GM21786 (cell line): ENCODE data around the gene RASSF5.

Experiments
- ATAC-seq: cut with Tn5 transposase; IDR thresholded peaks from one replicate; pipeline ENCODE4 v1.9.1; 2021; ENCODE audit not compliant: unreplicated experiment

Gene RASSF5

DNA sequence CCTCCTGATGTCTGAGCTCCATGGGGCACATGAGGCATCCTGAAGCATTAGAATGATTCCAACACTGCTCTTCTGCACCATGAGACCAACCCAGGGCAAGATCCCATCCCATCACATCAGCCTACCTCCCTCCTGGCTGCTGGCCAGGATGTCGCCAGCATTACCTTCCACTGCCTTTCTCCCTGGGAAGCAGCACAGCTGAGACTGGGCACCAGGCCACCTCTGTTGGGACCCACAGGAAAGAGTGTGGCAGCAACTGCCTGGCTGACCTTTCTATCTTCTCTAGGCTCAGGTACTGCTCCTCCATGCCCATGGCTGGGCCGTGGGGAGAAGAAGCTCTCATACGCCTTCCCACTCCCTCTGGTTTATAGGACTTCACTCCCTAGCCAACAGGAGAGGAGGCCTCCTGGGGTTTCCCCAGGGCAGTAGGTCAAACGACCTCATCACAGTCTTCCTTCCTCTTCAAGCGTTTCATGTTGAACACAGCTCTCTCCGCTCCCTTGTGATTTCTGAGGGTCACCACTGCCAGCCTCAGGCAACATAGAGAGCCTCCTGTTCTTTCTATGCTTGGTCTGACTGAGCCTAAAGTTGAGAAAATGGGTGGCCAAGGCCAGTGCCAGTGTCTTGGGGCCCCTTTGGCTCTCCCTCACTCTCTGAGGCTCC is 11.1 kb upstream of the RASSF5 start:
- peak; percentile 71 for ATAC-seq

DNA sequence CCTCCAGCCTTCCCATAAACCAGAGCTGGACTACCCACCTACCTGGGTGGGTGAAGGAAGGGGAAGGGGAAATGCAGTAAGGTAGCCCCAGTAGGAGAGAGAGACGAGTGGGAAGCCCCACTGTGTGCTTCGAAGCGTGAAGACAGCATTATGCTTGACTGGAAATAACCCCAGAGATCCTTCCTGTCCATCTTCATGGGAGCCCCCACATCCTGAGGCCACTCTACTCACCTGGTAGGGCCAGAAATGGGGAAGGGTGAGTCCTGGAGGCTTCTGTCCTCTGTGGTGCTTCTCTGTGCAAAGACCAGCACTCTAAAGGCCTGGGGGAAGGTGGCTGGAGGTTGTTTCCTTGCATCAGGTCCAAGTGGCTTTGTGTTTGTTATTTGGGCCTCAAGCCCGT is 10.0 kb upstream of the RASSF5 start:
- no peak for ATAC-seq

DNA sequence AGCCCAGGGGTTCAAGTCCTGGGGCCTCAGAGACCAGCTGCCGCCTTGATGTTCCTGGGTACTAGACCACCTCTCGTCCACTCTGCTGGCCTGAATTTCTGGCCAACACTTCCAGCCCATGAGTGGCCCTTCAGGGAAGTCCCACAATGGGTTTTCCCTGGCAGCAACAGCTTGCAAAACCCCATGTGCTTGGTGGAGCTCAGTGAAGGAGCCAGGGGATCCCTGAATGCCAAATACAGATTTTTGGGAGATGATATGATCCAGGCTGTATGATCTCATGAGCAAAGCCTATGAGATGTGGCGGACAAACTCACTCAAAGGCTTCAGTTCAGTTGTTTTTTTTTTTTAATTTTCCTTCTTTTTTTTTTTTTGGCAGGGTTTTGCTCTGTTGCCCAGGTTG is 9.6 kb upstream of the RASSF5 start:
- ATAC-seq: no peak

DNA sequence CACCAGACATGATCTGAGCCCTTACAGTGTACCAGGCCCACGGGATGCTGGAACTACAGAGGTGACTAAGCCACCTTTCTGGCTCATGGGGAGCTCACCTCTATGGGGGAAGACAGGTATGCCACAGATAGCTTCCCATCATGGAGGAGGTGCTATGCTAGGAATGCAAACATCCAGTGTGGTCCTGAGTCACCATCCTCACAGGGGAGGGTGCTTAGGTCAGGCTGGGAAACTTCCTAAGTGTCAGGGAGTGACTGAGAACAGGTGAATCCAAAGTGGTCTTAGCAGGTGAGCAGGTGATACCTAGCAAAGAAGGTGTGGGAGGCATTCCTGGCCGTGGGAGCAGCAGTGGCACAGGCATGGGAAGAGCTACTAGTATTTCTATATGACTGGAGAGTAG is 8.6 kb upstream of the RASSF5 start:
- no peak for ATAC-seq

DNA sequence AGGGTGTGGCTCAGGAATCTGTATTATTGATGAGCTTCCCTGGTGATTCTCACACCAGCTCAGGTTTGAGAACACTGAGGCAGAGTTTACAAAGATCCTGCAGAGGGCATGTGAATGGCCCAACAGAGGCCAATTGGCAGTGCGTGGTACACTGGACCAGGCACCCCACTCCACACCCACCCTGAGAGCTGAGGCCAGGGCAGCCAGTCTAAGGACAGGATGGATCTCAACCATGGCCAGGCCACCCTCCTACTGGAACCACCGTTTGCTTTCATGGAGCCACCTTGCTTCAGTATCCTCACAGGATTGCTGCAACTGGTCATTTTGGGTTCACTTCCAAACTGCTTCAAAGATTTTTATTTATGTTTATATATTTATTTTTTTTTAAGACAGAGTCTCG is 7.3 kb upstream of the RASSF5 start:
- no peak for ATAC-seq

DNA sequence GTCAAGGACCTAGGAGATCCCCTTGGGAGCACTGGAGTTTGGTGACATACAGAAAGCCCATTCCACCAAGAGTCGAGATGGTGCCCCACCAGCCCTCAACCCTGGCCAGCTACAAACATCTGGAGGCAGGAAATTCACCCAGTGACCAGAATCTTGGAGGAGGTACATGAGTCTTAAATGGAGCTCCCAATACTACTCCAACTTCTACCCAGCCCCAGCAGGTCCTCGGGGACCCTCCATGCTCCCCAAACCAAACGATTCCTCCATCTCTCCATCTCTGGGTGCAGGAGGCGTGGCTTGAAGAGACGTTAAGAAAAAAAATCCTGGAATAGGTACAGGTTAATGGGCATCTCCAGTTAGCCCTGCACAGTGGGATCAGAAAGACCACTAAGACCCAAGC is 5.5 kb upstream of the RASSF5 start:
- ATAC-seq: no peak

DNA sequence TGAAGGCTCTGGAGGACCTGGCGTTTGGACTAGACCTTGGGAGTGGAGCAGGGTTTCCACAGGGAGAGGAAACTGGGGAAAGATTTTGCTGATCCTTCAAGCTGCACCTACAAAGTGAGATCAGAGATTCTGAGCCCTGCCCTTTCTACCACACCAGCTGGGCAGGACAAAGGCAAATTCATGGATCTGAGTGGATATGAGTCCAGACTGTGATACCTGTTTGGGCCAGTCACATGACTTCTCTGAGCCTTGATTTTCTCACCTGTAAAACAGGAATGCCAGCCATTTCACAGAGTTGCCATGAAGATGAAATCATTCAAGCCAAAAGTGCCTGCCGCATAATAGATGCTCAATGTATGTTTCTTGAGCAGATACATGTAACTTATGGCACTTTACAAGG is 4.9 kb upstream of the RASSF5 start:
- no peak for ATAC-seq

DNA sequence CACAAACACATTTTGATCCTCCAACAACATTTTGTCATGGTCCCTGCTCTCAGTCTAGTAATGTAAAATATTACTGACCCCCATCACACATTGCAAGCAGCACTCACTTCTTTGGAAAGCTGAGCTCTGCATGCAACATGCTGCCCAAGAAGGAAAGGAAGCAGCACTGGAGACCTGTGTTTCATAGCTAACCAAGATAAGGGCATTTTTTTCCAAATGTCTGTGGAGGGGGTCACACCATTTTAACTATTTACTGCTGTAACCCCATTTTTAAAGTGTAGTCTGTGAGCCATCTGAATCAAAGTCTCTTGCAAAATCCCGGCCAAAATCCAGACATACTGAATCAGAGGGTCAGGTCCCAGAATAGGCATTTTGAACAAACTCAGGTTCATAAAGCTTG is 4.5 kb upstream of the RASSF5 start:
- no peak for ATAC-seq

DNA sequence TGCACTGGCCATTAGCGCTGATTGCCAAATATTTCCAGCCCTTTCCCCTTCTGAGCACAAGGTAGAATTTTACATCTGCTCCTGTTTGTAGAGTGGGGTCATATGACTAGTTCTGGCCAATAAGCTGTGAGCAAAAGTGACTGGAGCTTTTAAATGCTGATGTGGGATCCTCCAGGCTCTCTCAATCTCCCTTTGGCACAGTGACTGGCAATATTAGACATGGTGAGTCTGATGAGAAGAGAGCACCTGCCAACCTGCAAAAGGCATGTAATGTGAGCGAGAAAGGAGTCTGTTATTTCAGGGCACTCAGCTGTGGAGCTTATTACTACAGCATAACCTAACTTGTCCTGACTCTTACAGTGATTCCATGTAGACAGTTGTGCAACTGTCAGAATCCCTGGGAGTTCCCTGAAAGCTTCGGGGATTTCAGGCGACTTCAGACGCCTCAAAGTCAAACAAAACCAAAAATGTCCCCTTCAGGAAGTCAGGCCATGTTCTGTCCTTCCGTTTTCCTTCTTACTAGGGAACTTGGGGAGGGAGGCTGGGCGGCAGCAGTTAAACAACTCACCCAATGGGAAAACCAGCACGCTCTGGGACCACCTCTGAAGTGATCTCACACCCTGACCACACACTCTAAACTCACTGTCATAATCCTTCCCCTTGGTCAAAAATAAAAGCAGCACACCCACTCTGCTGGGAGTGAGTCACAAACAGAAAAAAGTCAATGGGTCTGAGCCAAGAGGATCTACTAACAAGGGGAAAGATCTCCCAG is 3.6 kb upstream of the RASSF5 start:
- peak; percentile 56 for ATAC-seq

DNA sequence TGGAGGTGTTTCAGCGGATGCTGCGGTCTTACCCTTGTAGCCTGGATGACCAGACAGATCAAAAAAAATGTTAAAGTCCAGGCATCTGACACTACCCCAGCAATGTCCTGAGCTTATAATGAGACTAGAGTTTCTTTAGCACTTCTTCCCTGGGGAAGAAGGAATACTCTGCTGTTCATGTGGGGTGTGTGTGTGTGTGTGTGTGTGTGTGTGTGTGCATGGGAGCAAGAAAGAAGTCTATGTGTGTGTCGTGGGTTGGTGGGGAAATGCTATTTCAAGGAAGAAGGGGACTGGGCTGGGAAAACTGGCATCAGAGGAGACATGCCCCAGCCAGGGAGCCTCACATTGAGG is 3.0 kb upstream of the RASSF5 start:
- ATAC-seq: no peak

DNA sequence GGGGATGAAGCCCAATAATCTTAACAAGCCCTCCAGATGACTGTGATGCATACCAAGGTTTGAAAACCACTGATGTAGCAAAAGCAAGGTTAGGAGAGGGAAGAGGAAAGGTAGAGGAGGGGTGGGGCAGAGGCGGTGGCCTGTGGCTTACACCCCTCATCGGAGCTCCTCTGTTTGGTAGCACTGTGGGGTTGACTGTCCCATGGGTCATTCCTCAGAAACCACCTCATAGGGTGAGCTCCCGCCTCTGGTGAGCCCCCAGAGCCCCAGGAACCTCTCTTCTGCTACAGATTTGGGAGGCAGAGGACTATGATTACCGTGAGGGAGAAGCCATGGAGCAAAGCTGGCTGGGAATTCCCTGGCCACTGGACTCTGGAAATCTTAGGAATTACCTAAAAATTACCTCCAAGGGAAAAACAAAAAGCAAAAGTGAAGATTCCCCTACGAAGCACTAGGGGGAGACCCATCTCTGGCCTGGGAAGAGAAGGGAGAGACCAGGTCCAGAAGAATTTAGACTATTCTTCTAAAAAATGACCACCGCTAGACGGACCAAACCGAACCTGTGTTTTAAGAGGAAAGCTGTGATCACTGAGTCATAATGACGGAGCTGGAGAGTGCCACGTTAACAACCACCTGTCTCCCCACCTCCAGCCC is 1.5 kb upstream of the RASSF5 start:
- ATAC-seq: no peak

DNA sequence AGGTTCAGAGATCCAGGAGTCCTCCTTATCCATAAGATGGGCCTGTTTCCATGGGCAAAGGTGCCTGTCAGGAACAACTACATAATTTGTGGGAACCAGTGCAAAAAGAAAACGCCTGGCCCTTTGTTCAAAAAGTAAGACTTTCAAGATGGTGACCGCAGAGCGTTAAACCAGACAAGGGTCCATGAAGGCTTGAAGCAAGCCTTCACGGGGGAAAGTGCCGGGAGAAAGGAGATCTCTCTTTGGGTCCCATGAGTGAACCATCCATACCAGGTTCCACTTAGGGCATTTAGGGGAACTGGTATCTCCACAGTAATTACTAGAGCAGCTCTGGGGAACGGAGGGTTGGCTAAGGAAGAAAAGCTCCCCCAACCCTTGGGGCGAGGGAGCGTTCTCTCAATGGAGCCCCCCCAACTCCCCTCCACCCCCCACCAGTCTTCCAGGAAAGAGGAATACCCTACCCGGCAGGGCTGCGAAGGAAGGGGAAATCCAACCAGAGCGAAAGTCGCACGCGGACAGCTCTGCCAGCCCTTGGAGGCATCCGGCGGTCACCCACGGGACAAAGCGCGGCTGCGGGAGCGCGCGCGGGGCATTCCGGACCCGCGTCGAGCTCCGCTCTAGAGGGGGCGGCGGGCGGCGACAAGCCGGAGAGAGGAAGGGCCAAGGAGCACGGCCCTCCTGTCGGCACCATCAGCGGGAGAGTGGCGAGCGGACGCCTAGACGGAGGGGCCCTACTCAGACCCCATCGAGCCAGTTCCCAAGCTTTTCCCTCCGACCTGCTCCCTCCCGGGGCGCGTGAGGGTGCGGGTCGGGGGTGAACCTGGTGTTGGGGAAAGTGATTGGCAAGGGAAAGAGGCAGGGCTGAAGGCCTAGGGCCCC is 687 bp upstream of the RASSF5 start:
- peak; percentile 14 for ATAC-seq

DNA sequence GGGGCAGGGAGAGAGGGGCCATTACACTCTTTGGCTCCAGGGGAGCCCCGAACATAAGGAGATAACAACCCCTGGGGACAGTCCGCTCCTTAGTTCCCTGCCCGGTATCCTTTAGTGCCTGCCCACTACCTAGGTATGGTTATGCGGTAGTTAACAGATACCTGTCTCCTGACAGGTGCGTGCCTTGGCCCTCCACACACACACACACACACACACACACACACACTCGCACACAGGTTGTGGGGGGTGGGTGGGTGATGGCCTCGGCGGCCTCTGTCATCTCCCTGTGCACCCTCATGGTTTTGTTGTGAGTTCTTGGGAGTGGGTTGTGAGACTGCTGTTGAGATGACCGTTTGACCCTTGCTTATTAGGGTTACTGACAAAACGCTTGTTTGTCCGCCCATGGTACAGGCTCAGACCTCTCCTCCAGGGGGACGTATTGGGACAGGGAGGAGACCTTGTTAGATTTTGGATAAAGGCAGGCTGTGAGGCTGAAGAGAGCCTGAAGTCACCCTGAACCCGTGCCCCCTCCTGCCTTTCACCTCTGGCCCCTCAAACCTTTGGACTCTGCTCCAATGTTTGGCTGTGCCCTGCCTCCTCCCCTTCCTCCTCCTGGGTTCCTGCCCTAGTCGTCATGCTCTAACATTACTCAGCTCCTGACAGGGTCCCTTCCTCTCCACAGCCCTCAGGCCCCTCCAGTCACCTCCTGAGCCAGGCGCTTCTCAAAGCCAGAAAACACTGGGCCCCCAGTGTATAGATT is 979 bp downstream of the RASSF5 start:
- no peak for ATAC-seq

DNA sequence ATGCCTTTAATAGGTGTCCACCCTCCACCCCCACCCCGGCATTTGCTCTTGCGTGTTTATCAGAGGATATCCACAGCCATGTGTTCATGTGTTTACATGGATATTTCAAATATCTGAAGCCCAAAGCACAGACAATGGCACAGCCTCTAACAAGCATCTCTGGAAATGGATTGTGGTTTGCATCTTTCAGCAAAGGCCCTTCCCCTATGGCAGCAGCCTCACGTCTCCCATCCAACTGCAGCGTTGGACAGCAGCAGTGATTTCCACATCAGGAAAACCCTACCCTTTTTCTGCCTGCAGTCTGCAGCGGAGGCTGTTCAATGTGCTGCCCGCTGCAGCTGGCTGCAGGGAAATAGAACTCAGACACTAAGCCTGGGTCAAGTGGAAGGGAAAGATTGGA is 1.6 kb downstream of the RASSF5 start:
- ATAC-seq: no peak

DNA sequence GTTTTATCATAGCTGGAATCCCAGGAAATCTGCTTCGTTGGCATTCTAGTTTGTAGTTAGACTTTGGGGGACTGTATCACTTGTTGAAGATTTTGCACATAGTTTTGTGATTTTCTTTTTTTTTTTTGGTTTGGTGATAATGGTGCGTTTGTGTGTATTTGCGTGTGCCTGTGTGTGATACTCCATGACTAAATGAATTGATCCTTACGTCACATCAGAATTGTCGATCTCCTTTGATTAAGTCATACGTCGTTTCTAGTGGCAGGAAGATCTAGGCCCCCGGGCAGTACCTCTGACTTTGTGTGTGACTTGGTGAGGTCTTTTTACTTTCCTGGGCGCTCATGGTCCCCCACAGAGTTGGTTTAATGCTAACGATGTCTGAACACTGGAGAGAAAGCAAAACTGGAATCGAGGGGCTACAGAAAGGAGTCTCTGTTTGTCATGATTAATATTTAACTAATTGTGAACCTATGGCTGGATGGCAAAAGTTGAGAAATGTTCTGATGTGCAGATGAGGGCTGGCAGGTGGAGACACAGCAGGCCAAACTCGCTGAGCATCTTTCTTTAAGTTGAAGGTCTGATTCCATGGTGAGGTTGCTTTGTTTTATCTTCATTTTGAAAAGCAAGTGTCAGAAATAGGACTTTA is 2.4 kb downstream of the RASSF5 start:
- ATAC-seq: no peak

DNA sequence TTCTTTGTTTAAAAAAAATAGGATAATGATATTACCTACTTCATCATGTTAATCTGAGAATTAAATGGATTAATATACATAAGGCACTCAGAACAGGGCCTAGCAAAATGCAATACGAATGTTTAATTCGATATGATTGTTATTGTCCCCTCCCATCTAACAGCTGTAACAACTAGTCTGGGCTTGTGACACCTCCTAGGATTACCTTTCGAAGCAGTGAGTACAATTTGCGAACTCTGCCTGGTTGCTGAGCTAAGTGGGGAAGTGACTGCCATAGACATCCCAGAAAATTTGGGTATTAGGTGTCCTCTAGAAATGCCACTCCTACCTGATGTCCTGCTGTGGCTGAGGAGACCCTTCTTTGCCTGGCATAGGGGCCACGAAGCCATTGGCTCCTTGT is 3.0 kb downstream of the RASSF5 start:
- no peak for ATAC-seq

DNA sequence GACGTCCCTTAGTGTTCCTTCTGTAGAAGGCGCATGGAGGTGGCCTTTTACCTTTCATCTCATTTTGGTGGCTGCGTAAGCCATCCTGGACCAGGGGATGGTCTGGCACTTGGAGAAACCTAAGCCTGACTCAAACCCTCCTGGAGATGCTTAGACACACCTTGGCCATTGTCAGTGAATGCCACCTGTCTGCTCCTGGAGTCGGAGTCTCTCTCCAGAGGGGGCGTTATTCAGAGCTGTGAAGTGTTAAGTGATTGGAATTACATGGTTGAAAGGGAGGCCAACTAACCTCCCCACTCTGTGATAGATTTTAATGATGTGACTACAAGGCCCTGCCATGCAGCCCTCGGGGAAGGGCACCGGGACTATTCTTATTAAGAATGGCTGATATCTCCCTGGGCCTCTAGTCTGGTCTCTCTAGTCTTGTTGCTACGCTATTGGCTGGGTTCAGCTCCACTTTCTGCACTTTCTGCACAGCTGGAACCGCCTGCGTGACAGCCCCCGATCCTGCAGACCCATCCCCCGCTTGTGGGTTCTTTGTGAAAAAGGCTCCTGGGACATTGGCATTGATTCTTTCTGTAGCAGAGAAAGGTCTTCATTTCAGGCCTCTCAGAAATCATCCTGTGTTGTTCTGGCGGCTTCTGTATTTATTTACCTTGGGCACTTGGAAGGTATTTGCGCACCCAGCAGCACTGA is 4.2 kb downstream of the RASSF5 start:
- no peak for ATAC-seq

DNA sequence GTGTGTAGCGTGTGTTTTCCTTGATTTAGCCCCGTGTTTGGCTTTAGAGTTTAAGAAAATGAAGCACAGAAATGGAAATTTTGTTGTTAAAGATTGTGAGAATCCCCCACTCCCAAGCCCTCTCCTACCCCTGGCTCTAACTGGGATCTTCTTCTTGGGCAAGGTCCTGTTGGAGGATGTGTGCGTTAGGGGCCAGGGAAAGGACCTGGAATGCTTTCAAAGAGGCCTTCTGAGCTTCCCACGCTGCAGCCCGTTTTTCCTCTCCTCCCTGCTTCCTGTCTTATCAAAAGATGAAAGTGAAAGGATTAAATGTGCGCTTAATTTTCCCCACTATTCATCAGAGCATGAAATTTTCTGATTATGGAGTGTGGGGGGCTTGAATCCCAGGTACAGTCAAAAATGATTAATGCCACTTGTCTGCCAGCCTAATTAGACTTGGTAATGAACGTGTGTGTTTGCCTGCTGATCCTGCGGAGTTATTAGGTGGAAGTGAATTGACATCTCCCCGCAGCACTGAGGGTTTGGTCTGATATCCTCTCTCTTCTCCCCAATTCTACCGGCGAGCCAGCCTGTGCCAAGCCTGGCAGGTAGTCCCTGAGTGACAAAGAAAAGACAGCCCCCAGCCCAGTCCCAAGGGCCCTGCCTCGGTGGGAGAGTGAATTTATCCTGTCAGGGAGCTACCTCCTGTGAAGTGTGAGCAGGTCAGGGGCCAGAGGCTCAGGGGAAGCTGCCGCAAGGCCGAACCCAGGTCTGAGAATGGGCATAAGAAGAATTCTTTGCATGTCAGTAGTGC is 4.9 kb downstream of the RASSF5 start:
- ATAC-seq: no peak

DNA sequence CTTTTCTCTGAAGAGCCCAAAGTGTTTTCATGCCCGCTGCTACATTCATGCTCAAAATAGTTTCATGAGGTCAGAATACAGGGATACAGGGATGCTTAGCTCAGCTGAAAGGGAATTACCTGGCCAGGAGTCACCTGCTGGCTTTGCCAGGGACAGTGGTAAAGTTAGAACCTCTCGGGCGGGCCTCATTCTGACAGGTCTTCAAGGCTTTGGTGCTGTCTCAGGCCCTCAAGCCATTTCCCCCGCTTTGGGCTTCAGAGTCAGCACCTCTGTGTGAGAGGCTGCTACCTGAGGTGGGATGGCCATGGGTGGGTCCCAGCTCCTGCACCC is 5.5 kb downstream of the RASSF5 start:
- ATAC-seq: no peak
